ENCODE data around the gene PRIMA1. TPM values are rescaled to one million over a fixed set of nuclear protein-coding genes. Genes with fewer than 3 reads are reported as not detected.

The PRIMA1 gene
- total and polyA plus RNA-seq, 10 of the 15 experiments (the other 5 are each of a cell fraction or from before 2014, with no cell fraction given), result not detected

GRCh38 chr14:93829839-93830481, 41.7 kb upstream of the PRIMA1 start:
- Histone ChIP-seq H3K9me3 (replicated peaks; ENCODE audit: control insufficient read depth, insufficient read depth, low read length) (no peaks in the 10 kb centered on the region), H3K79me2 (ENCODE audit: control insufficient read depth, insufficient read depth, low read length) (no peaks in the 10 kb centered on the region), H3K27me3 (replicated peaks in 1 of 2; ENCODE audit: control insufficient read depth in 2 of 2, insufficient read depth in 2 of 2, low read length in 1 of 2) (peaks cover 0 to 2% of the 10 kb centered on the region in 2 experiments; a peak in 2 of 4 replicates), H3K4me2 (ENCODE audit: control insufficient read depth, insufficient read depth) (no peak overlapping the region), H3K4me1 (ENCODE audit: control insufficient read depth, insufficient read depth, low read length) (no peaks in the 10 kb centered on the region), H3K9ac (ENCODE audit: control insufficient read depth, insufficient read depth, low read length) (no peak overlapping the region), H3K36me3 (ENCODE audit: control insufficient read depth in 2 of 2, insufficient read depth in 2 of 2, low read length in 1 of 2) (no peaks in the 10 kb centered on the region), H4K20me1 (ENCODE audit: control insufficient read depth, insufficient read depth) (no peaks in the 10 kb centered on the region; the same call in 1 of the 2 replicates), H2AFZ (ENCODE audit: control insufficient read depth, low read depth, low read length) (no peak overlapping the region), H3K27ac (ENCODE audit: control insufficient read depth, insufficient read depth) (no peak overlapping the region), H3K4me3 (no peak overlapping the region)
- in situ Hi-C loops (cut with MboI) (no loop called here), intact Hi-C loops (cut with micrococcal nuclease; ENCODE audit: unreplicated experiment) (no loop called here)
- RAD21 ChIA-PET (ENCODE audit: unreplicated experiment), result no interaction called here
- DNase-seq (ENCODE audit: low read depth, low spot score) (no peak), ATAC-seq (no peak), FAIRE-seq (no peak)
- no TSS peak for BruUV-seq (replicated peaks)
- no peak for TF ChIP-seq MEF2A (IDR thresholded peaks at IDR 0.05; ENCODE audit: insufficient read depth, low read depth, low read length)
- no peak for TF ChIP-seq PAX5 (IDR thresholded peaks at IDR 0.05; ENCODE audit: borderline replicate concordance, low read depth, low read length)
- no peak for TF ChIP-seq ATF2 (IDR thresholded peaks at IDR 0.05; ENCODE audit: low read length)
- TF ChIP-seq ZBTB4 (CRISPR knock-in tag; IDR thresholded peaks at IDR 0.05), result no peak
- no peak for TF ChIP-seq RBBP5 (conservative IDR thresholded peaks at IDR 0.05)
- no peak for TF ChIP-seq RFX5 (IDR thresholded peaks at IDR 0.05; ENCODE audit: low read depth, low read length)
- no peak for TF ChIP-seq RB1 (IDR thresholded peaks at IDR 0.05; ENCODE audit: borderline replicate concordance)
- SMC1A ChIA-PET (ENCODE audit: uncharacterized antibody, unreplicated experiment), result no interaction called here
- CTCF ChIA-PET, result no interaction called here
- 36% methylated on average over 4 of the region's 4 CpGs for WGBS (ENCODE audit: insufficient coverage, insufficient replicate concordance, low lambda C conversion rate, missing lambda C conversion rate)
- POLR2A ChIA-PET, result no interaction called here

All from GM12878 (cell line).